ENCODE data around the gene ITGB3BP. TPM values are rescaled to one million over a fixed set of nuclear protein-coding genes. Genes with fewer than 3 reads are reported as not detected.

ITGB3BP gene
- total RNA-seq, 4 donors from 2014 or later = 6.5 to 35.0 (median 11.3) TPM

- H3K27me3 ChIP-seq = no peaks in the 10 kb centered on the region
- TF ChIP-seq POLR2A (IDR thresholded peaks at IDR 0.05) = no peak
- peak; percentile 20 to 66 (median 26) for TF ChIP-seq CTCF (IDR thresholded peaks at IDR 0.05)
- no peak for ATAC-seq
- no peak overlapping the region for H3K27ac ChIP-seq
- no peak overlapping the region for H3K4me3 ChIP-seq
- no peaks in the 10 kb centered on the region for H3K36me3 ChIP-seq
- peaks cover 0 to 6% (median 0%) of the 10 kb centered on the region in 3 donors for H3K9me3 ChIP-seq
- no peaks in the 10 kb centered on the region for H3K4me1 ChIP-seq
- WGBS, 2 donors (ENCODE audit: low coverage in 1 of 2) = 77 to 93% methylated on average over 3 of the region's 3 CpGs
These were observed 56.3 kb downstream of the ITGB3BP start for GRCh38 chr1:63466759-63467158.

- no peaks in the 10 kb centered on the region for H3K36me3 ChIP-seq
- WGBS, 2 donors (ENCODE audit: low coverage in 1 of 2) = 65 to 69% methylated on average over 7 of the region's 7 CpGs
These were observed 56.8 kb downstream of the ITGB3BP start for GRCh38 chr1:63466181-63466580.

GRCh38 chr1:63463248-63463647 lies 59.8 kb downstream of the ITGB3BP start:
- no peak for TF ChIP-seq EP300 (IDR thresholded peaks at IDR 0.05)
- TF ChIP-seq POLR2A (IDR thresholded peaks at IDR 0.05) = no peak

More at GRCh38 chr1:63466181-63466580, 56.8 kb downstream of the ITGB3BP start:
- Histone ChIP-seq H3K27me3 (no peaks in the 10 kb centered on the region), H3K4me3 (no peak overlapping the region), H3K9me3 (peaks cover 0 to 9% (median 0%) of the 10 kb centered on the region in 3 donors), H3K4me1 (no peaks in the 10 kb centered on the region), H3K27ac (no peak overlapping the region)
- TF ChIP-seq POLR2A (IDR thresholded peaks at IDR 0.05) = no peak
- TF ChIP-seq CTCF (IDR thresholded peaks at IDR 0.05) = no peak
- no peak for TF ChIP-seq EP300 (IDR thresholded peaks at IDR 0.05)
- no peak for TF ChIP-seq POLR2AphosphoS5 (IDR thresholded peaks at IDR 0.05)
- ATAC-seq = no peak

GRCh38 chr1:63461661-63462230 lies 61.3 kb downstream of the ITGB3BP start:
- TF ChIP-seq CTCF (IDR thresholded peaks at IDR 0.05) = no peak
- no peak for TF ChIP-seq EP300 (IDR thresholded peaks at IDR 0.05)
- TF ChIP-seq POLR2A (IDR thresholded peaks at IDR 0.05) = no peak
- no peaks in the 10 kb centered on the region for H3K36me3 ChIP-seq

More at GRCh38 chr1:63463248-63463647, 59.8 kb downstream of the ITGB3BP start:
- ATAC-seq = no peak
- H3K27ac ChIP-seq = no peak overlapping the region
- 78 to 100% methylated on average over 1 to 3 of the region's 3 CpGs for WGBS, 2 donors (ENCODE audit: low coverage in 1 of 2)
- H3K4me1 ChIP-seq = no peaks in the 10 kb centered on the region
- peaks cover 0 to 9% (median 0%) of the 10 kb centered on the region in 3 donors for H3K9me3 ChIP-seq
- H3K36me3 ChIP-seq = no peaks in the 10 kb centered on the region
- no peak overlapping the region for H3K4me3 ChIP-seq
- H3K27me3 ChIP-seq = no peaks in the 10 kb centered on the region

GRCh38 chr1:63458750-63459149 lies 64.3 kb downstream of the ITGB3BP start:
- no peaks in the 10 kb centered on the region for H3K27me3 ChIP-seq
- no peak for TF ChIP-seq EP300 (IDR thresholded peaks at IDR 0.05)
- TF ChIP-seq CTCF (IDR thresholded peaks at IDR 0.05) = no peak
- no peak for TF ChIP-seq POLR2A (IDR thresholded peaks at IDR 0.05)
- no peak for TF ChIP-seq POLR2AphosphoS5 (IDR thresholded peaks at IDR 0.05)
- H3K27ac ChIP-seq = no peak overlapping the region
- H3K36me3 ChIP-seq = no peaks in the 10 kb centered on the region
- no peak overlapping the region for H3K4me3 ChIP-seq
- peaks cover 0 to 9% (median 0%) of the 10 kb centered on the region in 3 donors for H3K9me3 ChIP-seq
- H3K4me1 ChIP-seq = no peaks in the 10 kb centered on the region
- no peak for ATAC-seq

More at GRCh38 chr1:63461661-63462230, 61.3 kb downstream of the ITGB3BP start:
- Histone ChIP-seq H3K4me1 (no peaks in the 10 kb centered on the region), H3K27me3 (no peaks in the 10 kb centered on the region), H3K9me3 (peaks cover 0 to 9% (median 0%) of the 10 kb centered on the region in 3 donors), H3K4me3 (no peak overlapping the region), H3K27ac (no peak overlapping the region)
- WGBS, 2 donors (ENCODE audit: low coverage in 1 of 2) = 90 to 91% methylated on average over 1 of the region's 1 CpG
- no peak for ATAC-seq
